K562 (cell line): ENCODE measurements around the gene CRAT. TPM values are rescaled to one million over a fixed set of nuclear protein-coding genes. Genes with fewer than 3 reads are reported as not detected.

ENCODE experiments used
- CHD4 ChIP-seq: fragments of 200-600 bp; sonication (generic); IDR thresholded peaks from 3 replicates; pipeline ENCODE4 v1.6.1; 2012; ENCODE audit warnings: low read depth, mild to moderate bottlenecking, mixed read lengths, low read length, inconsistent platforms; ENCODE audit not compliant: insufficient read depth, insufficient replicate concordance, poor library complexity, severe bottlenecking
- FOXP1 ChIP-seq: sonication (generic); formaldehyde crosslinking; IDR thresholded peaks from 2 replicates; pipeline ENCODE4 v1.8.0; 2022; ENCODE audit warnings: mild to moderate bottlenecking, missing genetic modification reagents
- KDM2B ChIP-seq: fragments of 250-450 bp; sonication (Bioruptor Pico); IDR thresholded peaks from 2 replicates; pipeline ENCODE4 v1.8.0; 2021; ENCODE audit warnings: mild to moderate bottlenecking, moderate library complexity
- REST ChIP-seq, 2 experiments: fragments of 450-650 bp; formaldehyde crosslinking in 1 of 2; IDR thresholded peaks; 2 replicates each; pipeline versions ENCODE4 v1.4.0 to v1.6.1; 2014 to 2020; ENCODE audit warnings: mild to moderate bottlenecking in 2 of 2, borderline replicate concordance in 1 of 2, low read depth in 1 of 2
- TARDBP ChIP-seq: fragments of 450-650 bp; IDR thresholded peaks from 2 replicates; pipeline ENCODE4 v1.6.1; 2016
- TFE3 ChIP-seq: fragments of 450-650 bp; formaldehyde crosslinking; IDR thresholded peaks from 2 replicates; pipeline ENCODE4 v1.4.0; 2020; ENCODE audit warnings: mild to moderate bottlenecking, mixed read lengths
- ZNF79 ChIP-seq: fragments of 250-450 bp; sonication (Bioruptor Pico); IDR thresholded peaks from 2 replicates; pipeline ENCODE4 v1.4.0; 2020; ENCODE audit warnings: low read depth, mild to moderate bottlenecking, moderate library complexity
- polyA plus RNA-seq, 8 experiments: library from polyadenylated mRNA; depleted of rRNA in 4 of 8; stranded (reverse) in 5 of 8; unstranded in 3 of 8; fragments of >200 nt; fragmentation: Nextera tagmentation in 2 of 8; fragmentation: Illumina TruSeq in 1 of 8; extraction: Ambion mirVana in 2 of 8; extraction: Trizol in 1 of 8; gene quantifications; 2 replicates each; pipeline versions ENCODE4 v1.2.1 to v1.2.3, GENCODE V29; 2011 to 2014; ENCODE audit warnings: inconsistent platforms in 1 of 8, missing spikeins in 1 of 8
- total RNA-seq, 7 experiments: library from RNA; depleted of rRNA in 6 of 7; stranded (reverse); fragments of >200 nt in 6 of 7; fragmentation: Illumina TruSeq in 2 of 7; extraction: Trizol in 2 of 7; gene quantifications; 2 replicates each; pipeline versions ENCODE4 v1.2.1 to v1.2.3, GENCODE V29; 2011 to 2021; ENCODE audit warnings: low replicate concordance in 1 of 7
- TF ChIP-seq, protein P1 (sequence below): IDR thresholded peaks from 3 replicates; pipeline ENCODE4 v1.6.1; 2011; ENCODE audit warnings: borderline replicate concordance, mild to moderate bottlenecking, moderate library complexity; ENCODE audit not compliant: insufficient read length; ENCODE audit errors: extremely low read depth
- TF ChIP-seq, protein P2 (sequence below): fragments of 250-450 bp; sonication (Bioruptor Pico); IDR thresholded peaks from 2 replicates; pipeline ENCODE4 v1.4.0; 2020

The CRAT gene
- total and polyA plus RNA-seq, 9 of the 15 experiments (the other 6 are each of a cell fraction or from before 2014, with no cell fraction given), result 0.20 to 13.8 (median 5.4) TPM

DNA sequence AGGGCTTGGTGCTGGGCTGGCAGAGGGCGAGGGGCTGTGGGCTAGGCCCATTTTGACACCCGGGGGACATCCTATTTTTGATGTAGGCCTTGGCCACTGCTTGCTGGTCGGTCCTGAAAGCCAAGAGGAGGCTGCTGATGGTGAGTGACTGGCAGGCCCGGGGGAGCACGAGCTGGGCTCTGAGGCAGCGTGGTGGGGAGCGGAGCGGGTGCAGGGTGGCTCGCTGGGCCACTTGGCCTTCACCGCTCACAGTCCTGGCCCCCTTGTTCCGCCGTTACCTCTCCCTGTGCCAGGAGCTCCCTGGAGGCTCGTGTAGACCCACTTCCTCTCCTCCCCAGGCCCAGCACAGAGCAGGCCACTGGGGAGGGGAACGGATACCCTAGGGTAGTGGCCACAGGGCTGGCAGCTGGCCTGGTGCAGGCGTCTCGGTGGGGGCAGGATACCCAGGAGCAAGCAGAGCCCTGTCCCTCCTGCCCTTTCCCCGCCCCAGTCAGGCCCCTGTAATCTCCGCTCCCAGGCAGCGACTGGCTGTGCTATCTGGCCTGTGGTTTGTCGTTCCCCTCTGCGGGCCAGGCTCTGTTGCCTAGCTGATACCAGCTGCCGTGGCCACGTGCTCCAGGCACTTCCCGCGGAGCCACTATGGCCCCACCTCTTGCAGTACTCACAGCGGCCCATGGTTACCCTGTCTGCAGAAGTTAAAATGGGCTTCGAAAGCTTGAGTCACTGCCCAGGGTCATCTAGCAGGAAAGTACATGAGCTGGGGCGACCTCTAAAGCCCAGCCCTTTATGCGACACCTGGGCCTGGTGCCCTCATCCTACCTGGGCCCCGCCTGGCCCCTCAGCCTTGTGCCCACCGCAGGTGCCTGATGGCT, 41.4 kb downstream of the CRAT start (continued):
- TF ChIP-seq REST (IDR thresholded peaks at IDR 0.05; ENCODE audit: borderline replicate concordance) (peak; percentile 81), REST (CRISPR knock-in tag; IDR thresholded peaks at IDR 0.05; ENCODE audit: low read depth) (peak; percentile 52; the same call in 1 of the 2 replicates), FOXP1 (CRISPR knock-in tag) (peak; percentile 98), TARDBP (peak; percentile 92), TFE3 (CRISPR knock-in tag) (no peak), KDM2B (no peak), CHD4 (no peak), ZNF79 (CRISPR knock-in tag) (no peak)
- TF ChIP-seq, protein P1, sequence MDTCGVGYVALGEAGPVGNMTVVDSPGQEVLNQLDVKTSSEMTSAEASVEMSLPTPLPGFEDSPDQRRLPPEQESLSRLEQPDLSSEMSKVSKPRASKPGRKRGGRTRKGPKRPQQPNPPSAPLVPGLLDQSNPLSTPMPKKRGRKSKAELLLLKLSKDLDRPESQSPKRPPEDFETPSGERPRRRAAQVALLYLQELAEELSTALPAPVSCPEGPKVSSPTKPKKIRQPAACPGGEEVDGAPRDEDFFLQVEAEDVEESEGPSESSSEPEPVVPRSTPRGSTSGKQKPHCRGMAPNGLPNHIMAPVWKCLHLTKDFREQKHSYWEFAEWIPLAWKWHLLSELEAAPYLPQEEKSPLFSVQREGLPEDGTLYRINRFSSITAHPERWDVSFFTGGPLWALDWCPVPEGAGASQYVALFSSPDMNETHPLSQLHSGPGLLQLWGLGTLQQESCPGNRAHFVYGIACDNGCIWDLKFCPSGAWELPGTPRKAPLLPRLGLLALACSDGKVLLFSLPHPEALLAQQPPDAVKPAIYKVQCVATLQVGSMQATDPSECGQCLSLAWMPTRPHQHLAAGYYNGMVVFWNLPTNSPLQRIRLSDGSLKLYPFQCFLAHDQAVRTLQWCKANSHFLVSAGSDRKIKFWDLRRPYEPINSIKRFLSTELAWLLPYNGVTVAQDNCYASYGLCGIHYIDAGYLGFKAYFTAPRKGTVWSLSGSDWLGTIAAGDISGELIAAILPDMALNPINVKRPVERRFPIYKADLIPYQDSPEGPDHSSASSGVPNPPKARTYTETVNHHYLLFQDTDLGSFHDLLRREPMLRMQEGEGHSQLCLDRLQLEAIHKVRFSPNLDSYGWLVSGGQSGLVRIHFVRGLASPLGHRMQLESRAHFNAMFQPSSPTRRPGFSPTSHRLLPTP, result no peak
- TF ChIP-seq, protein P2, sequence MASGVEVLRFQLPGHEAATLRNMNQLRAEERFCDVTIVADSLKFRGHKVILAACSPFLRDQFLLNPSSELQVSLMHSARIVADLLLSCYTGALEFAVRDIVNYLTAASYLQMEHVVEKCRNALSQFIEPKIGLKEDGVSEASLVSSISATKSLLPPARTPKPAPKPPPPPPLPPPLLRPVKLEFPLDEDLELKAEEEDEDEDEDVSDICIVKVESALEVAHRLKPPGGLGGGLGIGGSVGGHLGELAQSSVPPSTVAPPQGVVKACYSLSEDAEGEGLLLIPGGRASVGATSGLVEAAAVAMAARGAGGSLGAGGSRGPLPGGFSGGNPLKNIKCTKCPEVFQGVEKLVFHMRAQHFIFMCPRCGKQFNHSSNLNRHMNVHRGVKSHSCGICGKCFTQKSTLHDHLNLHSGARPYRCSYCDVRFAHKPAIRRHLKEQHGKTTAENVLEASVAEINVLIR (CRISPR knock-in tag), result peak; percentile 21; the same call in 1 of the 2 replicates
